Stimulated activated CD8-positive, alpha-beta memory T cell treated with anti-CD3 and anti-CD28 coated beads, Interleukin-7, amount 100 ng/mL, for 24 hours (primary cell): ENCODE results near the gene MPPED1.

ENCODE experiments used
- DNase-seq: peaks from one replicate; pipeline ENCODE4 v3.0.0-alpha.2; 2020; ENCODE audit warnings: low read depth

MPPED1 gene

GRCh38 chr22:43542681-43543521 lies 131.1 kb downstream of the MPPED1 start:
- no peak for DNase-seq

GRCh38 chr22:43543522-43544288 lies 131.9 kb downstream of the MPPED1 start:
- no peak for DNase-seq

- DNase-seq: no peak
Observed at GRCh38 chr22:43544289-43544673, 132.5 kb downstream of the MPPED1 start.

- DNase-seq: no peak
Observed at GRCh38 chr22:43546186-43546585, 134.4 kb downstream of the MPPED1 start.

- no peak for DNase-seq
Observed at GRCh38 chr22:43550024-43550620, 138.3 kb downstream of the MPPED1 start.

- no peak for DNase-seq
Observed at GRCh38 chr22:43550672-43551071, 138.9 kb downstream of the MPPED1 start.

- no peak for DNase-seq
Observed at GRCh38 chr22:43553451-43554258, 141.8 kb downstream of the MPPED1 start.

- DNase-seq: no peak
Observed at GRCh38 chr22:43554259-43554636, 142.4 kb downstream of the MPPED1 start.

- no peak for DNase-seq
Observed at GRCh38 chr22:43554694-43555365, 143.0 kb downstream of the MPPED1 start.

GRCh38 chr22:43555561-43556515 lies 144.0 kb downstream of the MPPED1 start:
- no peak for DNase-seq
